Muscle of leg (tissue), 11 donors: Measurements from ENCODE around the gene ERI3. TPM values are rescaled to one million over a fixed set of nuclear protein-coding genes. Genes with fewer than 3 reads are reported as not detected.
"Not testable (repeated sequence)": the region's sequence is repeated elsewhere in the genome, so short reads cannot be mapped to it uniquely, and the experiment has no call there.

Experiments used
- DNase-seq: peaks from one replicate; pipeline ENCODE4 v3.0.0; 2013
- H3K27ac ChIP-seq: one replicate; pipeline ENCODE4 v1.5.1; 2013; ENCODE audit warnings: mild to moderate bottlenecking, low read length, control low read depth
- H3K27me3 ChIP-seq: one replicate; pipeline ENCODE4 v1.6.1; 2013; ENCODE audit warnings: low read length; ENCODE audit not compliant: control insufficient read depth, insufficient read depth
- H3K36me3 ChIP-seq: one replicate; pipeline ENCODE4 v1.6.1; 2013; ENCODE audit warnings: low read length; ENCODE audit not compliant: control insufficient read depth, insufficient read depth
- H3K4me1 ChIP-seq: one replicate; pipeline ENCODE4 v1.6.1; 2013; ENCODE audit warnings: low read length; ENCODE audit not compliant: control insufficient read depth, insufficient read depth
- H3K4me3 ChIP-seq: one replicate; pipeline ENCODE4 v1.5.1; 2013; ENCODE audit warnings: low read length, control low read depth
- H3K9me3 ChIP-seq: replicated peaks from 2 replicates; pipeline ENCODE4 v1.6.1; 2013; ENCODE audit warnings: low read depth, low read length; ENCODE audit not compliant: control insufficient read depth
- WGBS: methylation state at CpG from one replicate; pipeline ENCODE4 v1.1.5; 2013; ENCODE audit warnings: missing lambda C conversion rate; ENCODE audit not compliant: insufficient coverage; 5-methylcytosine and 5-hydroxymethylcytosine counted together
- polyA plus RNA-seq, 8 donors: library from polyadenylated mRNA; unstranded; fragments of 120-200 nt; gene quantifications; one replicate each; pipeline versions ENCODE4 v1.2.1 to v1.2.3, GENCODE V29; 2013; ENCODE audit warnings: inconsistent platforms in 1 of 8, low replicate concordance in 1 of 8; ENCODE audit not compliant: insufficient read length in 8 of 8, insufficient read depth in 1 of 8
- total RNA-seq: library from RNA; stranded (reverse); fragments of 120-200 nt; gene quantifications from one replicate; pipeline ENCODE4 v1.2.4, GENCODE V29; 2013

Gene ERI3
- total and polyA plus RNA-seq, 9 donors, result 46.7 to 57.2 (median 52.1) TPM

DNA sequence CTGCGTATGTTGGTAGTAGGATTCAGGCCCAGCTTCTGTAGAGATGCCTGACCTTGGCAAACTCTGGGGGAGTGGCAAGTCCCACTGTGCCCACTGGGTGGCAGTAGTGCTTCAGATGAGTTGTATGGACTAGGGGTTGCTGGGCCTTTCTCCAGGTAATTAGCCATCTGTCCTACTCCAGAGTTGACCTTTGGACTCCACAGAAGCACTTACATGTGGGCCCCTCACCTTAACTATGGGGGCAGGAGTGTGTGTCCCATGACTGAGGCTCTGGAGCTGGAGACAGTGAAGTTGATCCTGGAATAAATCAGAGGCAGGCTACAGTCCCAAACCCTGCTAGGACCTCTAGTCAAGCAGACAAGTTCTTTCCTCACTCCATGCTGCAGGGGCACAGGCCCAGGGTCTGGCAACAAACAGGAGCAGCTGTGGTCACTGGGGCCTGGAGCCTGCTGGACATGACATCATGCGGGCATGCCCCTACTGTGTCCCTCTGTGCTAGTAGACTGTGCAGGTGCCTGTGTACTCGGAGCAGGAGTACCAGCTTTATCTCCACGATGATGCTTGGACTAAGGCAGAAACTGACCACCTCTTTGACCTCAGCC is 137.1 kb downstream of the ERI3 start:
- peaks cover 72% of the 10 kb centered on the region for H3K36me3 ChIP-seq
- 70% methylated on average over 4 of the region's 4 CpGs for WGBS
- DNase-seq, result peak; percentile 73

DNA sequence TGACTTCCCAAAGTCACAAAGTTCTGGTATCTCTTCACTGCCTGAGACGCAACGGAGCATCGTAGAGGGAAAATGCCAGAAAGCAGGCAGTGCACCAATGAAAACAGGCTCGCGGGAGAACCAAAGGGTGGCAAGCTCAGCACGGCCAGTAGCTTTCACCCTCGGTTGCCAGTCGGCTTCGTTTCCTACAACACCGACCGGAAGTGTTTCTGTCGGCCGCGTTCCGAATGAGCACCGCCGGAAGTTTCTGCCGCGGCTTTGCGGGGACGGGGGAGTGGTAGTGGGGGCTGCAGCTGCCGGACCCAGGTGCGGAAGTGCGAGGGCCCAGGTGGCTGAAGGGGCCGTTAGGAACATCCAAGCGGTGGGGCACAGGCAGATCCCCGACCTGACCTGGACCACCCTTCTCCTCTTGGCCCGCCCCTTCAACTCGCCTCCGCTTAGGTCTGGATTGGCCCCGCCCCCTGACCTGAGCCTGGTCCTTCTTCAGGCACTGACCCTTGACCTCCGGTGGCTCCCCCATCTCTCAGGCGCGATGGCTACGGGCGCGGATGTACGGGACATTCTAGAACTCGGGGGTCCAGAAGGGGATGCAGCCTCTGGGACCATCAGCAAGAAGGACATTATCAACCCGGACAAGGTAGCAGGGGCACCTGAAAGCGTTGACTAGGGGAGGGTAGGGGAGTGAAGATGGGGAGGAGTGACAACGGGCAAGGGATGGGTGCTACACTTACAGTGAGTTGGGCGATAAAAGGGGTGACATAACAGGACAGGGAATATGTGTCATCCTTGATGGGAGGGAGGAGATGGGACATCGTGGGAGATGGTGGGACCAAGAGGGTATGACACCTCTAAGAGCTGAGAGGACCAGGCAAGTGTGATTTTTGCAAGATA is 141.6 kb downstream of the ERI3 start, which contains the start of gene DMAP1:
Gene DMAP1 (plus strand): TSS at position 250 of the 891 bp plus-strand sequence. CDS start 283 bp downstream, at position 533.
- Histone ChIP-seq H3K27ac (peak within 1 kb of the TSS; percentile 48), H3K36me3 (peaks cover 35% of the 10 kb centered on the region)

More for the DNA sequence above, 137.1 kb downstream of the ERI3 start:
- peak overlapping the region; percentile 51 for H3K27ac ChIP-seq
- H3K9me3 ChIP-seq, result no peaks in the 10 kb centered on the region
- H3K27me3 ChIP-seq, result no peaks in the 10 kb centered on the region
- H3K4me3 ChIP-seq, result no peak overlapping the region
- H3K4me1 ChIP-seq, result peaks cover 19% of the 10 kb centered on the region

DNA sequence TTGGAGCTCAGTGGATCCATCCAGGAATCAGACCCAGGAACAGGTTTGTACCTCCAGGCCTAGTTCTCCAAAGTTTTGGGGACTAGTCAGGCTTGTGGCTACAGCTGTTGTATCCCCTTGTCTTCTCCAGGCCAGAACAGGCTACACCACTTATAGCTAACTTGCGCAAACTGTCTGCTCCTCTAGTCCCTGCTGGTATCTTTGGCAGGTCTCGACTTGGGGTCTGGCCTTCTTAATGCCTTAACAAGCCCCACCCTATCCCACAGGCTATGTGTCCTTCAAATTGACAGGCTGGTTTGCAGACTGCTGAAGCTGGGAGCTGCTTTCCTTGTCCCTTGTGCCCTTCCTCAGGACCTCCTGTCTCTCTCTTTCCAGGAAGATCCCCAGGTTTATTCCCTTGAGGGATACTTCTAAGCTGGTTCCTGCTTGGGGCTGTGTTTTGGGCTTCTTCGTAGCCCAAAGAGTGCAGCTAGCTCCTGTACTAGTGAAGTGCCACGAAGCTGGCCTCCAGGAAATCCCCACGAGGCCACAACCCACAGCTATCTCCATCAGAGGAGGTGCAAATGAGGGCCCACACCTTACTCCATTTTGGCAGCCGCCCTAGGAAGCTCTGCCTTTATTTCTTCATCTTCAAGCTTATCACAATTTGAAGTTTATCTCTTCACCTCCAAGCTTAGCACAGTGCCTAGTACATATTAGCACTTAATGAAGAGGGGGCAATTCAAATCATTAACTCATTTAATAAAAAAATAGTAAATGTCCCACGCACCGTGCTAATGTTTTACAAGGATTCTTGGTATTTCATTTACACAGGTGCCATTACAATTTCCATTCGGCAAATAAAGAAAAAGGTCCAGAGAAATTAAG is 142.5 kb downstream of the ERI3 start:
- H3K4me1 ChIP-seq, result peaks cover 15% of the 10 kb centered on the region
- no peak for DNase-seq
- 57% methylated on average over 5 of the region's 9 CpGs for WGBS
- peak overlapping the region; percentile 92 for H3K4me3 ChIP-seq
- no peaks in the 10 kb centered on the region for H3K27me3 ChIP-seq
- peaks cover 26% of the 10 kb centered on the region for H3K36me3 ChIP-seq
- no peak overlapping the region for H3K27ac ChIP-seq
- no peaks in the 10 kb centered on the region for H3K9me3 ChIP-seq

More for the DNA sequence above, 141.6 kb downstream of the ERI3 start, which contains the start of gene DMAP1:
- Histone ChIP-seq H3K4me3 (peak within 1 kb of the TSS; percentile 92), H3K4me1 (peaks cover 23% of the 10 kb centered on the region), H3K9me3 (no peaks in the 10 kb centered on the region), H3K27me3 (no peaks in the 10 kb centered on the region)
- WGBS, result 2% methylated on average over 38 of the region's 44 CpGs
- peak; percentile 90 for DNase-seq

DNA sequence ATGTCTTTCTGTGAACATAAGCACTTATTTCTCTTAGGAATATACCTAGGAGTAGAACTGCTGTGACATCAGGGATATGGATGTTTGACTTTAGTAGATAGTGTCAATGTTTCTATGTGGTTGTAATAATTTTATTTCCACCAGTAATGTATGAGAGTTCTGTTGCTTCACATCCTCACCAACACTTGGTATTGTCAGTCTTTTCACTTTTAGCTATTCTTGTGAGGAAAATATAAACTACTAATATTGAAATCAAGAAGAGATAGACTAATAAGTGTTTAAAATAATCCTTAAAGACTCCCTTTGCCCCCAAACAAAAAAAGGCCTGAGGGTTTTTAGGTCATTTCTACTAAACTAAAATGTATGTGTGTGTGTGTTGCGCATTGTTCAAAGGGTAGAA is 144.5 kb downstream of the ERI3 start:
- H3K9me3 ChIP-seq, result no peaks in the 10 kb centered on the region
- H3K4me1 ChIP-seq, result peaks cover 13% of the 10 kb centered on the region
- H3K27ac ChIP-seq, result no peak overlapping the region
- no peak overlapping the region for H3K4me3 ChIP-seq
- peaks cover 13% of the 10 kb centered on the region for H3K36me3 ChIP-seq
- WGBS, result no CpG with 5 or more reads among the region's 1 CpG
- H3K27me3 ChIP-seq, result no peaks in the 10 kb centered on the region
- DNase-seq, result no peak

DNA sequence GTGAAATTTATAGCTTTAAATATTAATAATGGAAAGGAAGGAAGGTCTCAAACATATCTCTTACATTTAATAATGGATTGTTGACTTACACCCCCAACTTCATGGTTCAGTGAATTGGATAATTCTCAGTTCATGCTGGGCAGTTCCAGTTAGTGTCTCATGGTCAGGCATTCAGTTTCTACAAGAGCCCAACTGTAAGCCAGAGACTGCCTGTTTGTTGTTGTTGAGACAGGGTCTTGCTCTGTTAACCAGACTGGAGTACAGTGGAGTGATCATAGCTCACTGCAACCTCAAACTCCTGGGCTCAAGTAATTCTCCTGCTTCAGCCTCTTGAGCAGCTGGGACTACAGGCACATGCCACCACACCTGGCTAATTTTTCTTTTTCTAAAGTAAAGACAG is 146.8 kb downstream of the ERI3 start:
- no peak overlapping the region for H3K4me3 ChIP-seq
- no peaks in the 10 kb centered on the region for H3K27me3 ChIP-seq
- no peak overlapping the region for H3K27ac ChIP-seq
- no peak for DNase-seq
- no peaks in the 10 kb centered on the region for H3K36me3 ChIP-seq
- peaks cover 5% of the 10 kb centered on the region for H3K4me1 ChIP-seq
- H3K9me3 ChIP-seq, result no peaks in the 10 kb centered on the region

DNA sequence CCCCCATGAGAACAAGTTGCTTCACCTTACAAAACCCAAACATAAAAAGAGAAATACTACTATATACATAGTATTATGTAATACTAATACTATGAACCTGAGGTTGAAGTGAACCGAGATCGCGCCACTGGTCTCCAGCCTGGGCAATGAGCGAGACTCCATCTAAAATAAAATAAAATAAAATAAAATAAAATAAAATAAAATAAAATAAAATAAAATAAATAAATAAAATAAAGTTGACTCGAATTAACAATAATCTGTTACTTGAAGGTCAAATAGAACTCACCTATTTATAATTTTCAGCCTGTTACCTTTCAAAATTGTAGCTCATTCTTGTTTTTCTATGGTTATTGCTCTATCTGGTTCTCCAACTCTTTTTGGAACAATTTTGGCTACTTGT is 148.5 kb downstream of the ERI3 start:
- WGBS, result no CpG with 5 or more reads among the region's 5 CpGs
- DNase-seq, H3K36me3 ChIP-seq, H3K4me3 ChIP-seq, H3K27me3 ChIP-seq, H3K9me3 ChIP-seq, H3K27ac ChIP-seq, H3K4me1 ChIP-seq: not testable (repeated sequence)

DNA sequence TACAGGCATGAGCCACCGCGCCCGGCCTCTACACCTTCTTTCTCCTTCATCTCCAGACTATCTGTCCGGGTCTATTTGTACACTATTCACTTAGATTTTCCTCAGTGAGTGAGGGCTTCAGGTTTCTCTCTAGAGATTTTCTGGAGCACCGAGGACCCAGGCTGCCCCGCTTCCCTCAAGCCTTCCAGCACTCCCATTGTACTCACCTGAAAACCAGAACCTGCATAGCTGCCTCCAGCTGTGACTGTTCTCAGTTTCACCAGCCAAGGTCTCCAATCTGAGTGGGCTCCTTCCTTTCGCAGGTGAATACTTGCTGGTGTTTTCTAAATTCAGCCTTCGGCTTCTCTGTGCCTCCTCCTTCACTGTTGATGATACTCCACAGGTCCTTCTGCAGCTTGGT is 154.7 kb downstream of the ERI3 start:
- 85% methylated on average over 6 of the region's 8 CpGs for WGBS
- no peaks in the 10 kb centered on the region for H3K9me3 ChIP-seq
- no peak overlapping the region for H3K27ac ChIP-seq
- no peaks in the 10 kb centered on the region for H3K27me3 ChIP-seq
- no peak for DNase-seq
- no peak overlapping the region for H3K4me3 ChIP-seq
- no peaks in the 10 kb centered on the region for H3K36me3 ChIP-seq
- H3K4me1 ChIP-seq, result no peaks in the 10 kb centered on the region

DNA sequence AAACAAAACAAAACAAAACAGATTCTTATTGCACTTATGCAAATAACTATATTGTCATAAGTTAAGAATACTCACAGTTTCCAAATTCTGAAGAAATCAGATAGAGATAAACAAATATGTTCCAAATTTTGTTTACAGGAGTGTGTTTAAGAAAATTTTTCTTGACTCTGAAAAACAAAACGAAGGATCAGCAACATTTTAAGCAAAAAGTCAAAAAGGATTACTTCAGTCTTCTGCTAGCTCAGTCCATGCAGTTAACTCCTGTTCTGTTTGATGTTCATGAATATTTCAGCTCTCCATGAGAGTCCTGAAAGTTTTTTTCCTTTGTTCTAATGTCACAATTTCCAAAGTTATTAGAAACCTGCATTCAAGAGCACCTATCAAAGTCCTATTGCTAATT is 180.4 kb downstream of the ERI3 start:
- no CpG with 5 or more reads among the region's 1 CpG for WGBS
- no peak for DNase-seq
- Histone ChIP-seq H3K27ac (no peak overlapping the region), H3K4me1 (no peaks in the 10 kb centered on the region), H3K9me3 (peaks cover 3% of the 10 kb centered on the region), H3K27me3 (peaks cover 3% of the 10 kb centered on the region), H3K36me3 (no peaks in the 10 kb centered on the region), H3K4me3 (no peak overlapping the region)
